A549 (cell line): ENCODE measurements around the gene E4F1. TPM values are rescaled to one million over a fixed set of nuclear protein-coding genes. Genes with fewer than 3 reads are reported as not detected.

Experiments
- ATAC-seq, 2 experiments: fragments of 200-7000 bp in 1 of 2; fragments of >200 bp in 1 of 2; cut with Nextera tagmentation in 1 of 2; cut with Tn5 transposase in 1 of 2; 3 replicates each; pipeline versions ENCODE4 v1.8.0 to v1.9.1; 2018 to 2020; ENCODE audit warnings: mild to moderate bottlenecking in 1 of 2, moderate library complexity in 1 of 2
- CTCF ChIA-PET: fragments of 300-600 bp; sonication (Branson Sonifier 250); formaldehyde crosslinking; extraction: SDS; loops from one replicate; lab custom pipeline; 2021; ENCODE audit warnings: antibody characterized with exemption, inconsistent platforms; lab: Yijun Ruan, JAX
- POLR2A ChIA-PET: fragments of 350-600 bp; formaldehyde crosslinking; extraction: SDS; loops from one replicate; lab custom pipeline; 2021; ENCODE audit warnings: antibody characterized with exemption, inconsistent platforms; lab: Yijun Ruan, JAX
- DNase-seq, 2 experiments: peaks; one replicate each; pipeline versions ENCODE4 v3.0.0 to v3.0.0-alpha.2; 2011 to 2016; ENCODE audit warnings: low read depth in 1 of 2, low spot score in 1 of 2
- FAIRE-seq: peaks from 2 replicates; lab custom pipeline; 2011; peaks lifted over from hg19 to GRCh38; lab: Jason Lieb, UNC
- H3K27ac ChIP-seq, 2 experiments: fragments of >200 bp; sonication (Bioruptor Twin); formaldehyde crosslinking; 3 replicates each; pipeline ENCODE4 v1.5.1; 2016 to 2017
- H3K4me1 ChIP-seq: fragments of >200 bp; sonication (Bioruptor Twin); formaldehyde crosslinking; 3 replicates; pipeline ENCODE4 v1.6.1; 2016
- H3K4me2 ChIP-seq: fragments of >200 bp; sonication (Bioruptor Twin); formaldehyde crosslinking; 3 replicates; pipeline ENCODE4 v1.6.1; 2016
- H3K4me3 ChIP-seq: fragments of >200 bp; sonication (Bioruptor Twin); formaldehyde crosslinking; 3 replicates; pipeline ENCODE4 v1.5.1; 2016
- H3K9me3 ChIP-seq: fragments of >200 bp; sonication (Bioruptor Twin); formaldehyde crosslinking; 3 replicates; pipeline ENCODE4 v1.6.1; 2016
- BHLHE40 ChIP-seq: IDR thresholded peaks from 2 replicates; pipeline ENCODE4 v1.6.1; 2012; ENCODE audit warnings: low read depth, low read length, inconsistent platforms
- CHD2 ChIP-seq: fragments of 150-350 bp; IDR thresholded peaks from 2 replicates; pipeline ENCODE4 v1.6.1; 2014; ENCODE audit warnings: low read length; ENCODE audit not compliant: partially characterized antibody
- EP300 ChIP-seq, 2 experiments: fragments of >200 bp; sonication (Bioruptor Twin); formaldehyde crosslinking; IDR thresholded peaks; 2 replicates in 1 of 2; 3 replicates in 1 of 2; pipeline ENCODE4 v1.6.1; 2016 to 2017
- FOSL2 ChIP-seq, 2 experiments: fragments of 450-650 bp in 1 of 2; fragments of >200 bp in 1 of 2; sonication (Bioruptor Twin) in 1 of 2; formaldehyde crosslinking; IDR thresholded peaks; 2 replicates each; pipeline versions ENCODE4 v1.5.0 to v1.6.1; 2016 to 2020; ENCODE audit warnings: mild to moderate bottlenecking in 1 of 2, moderate library complexity in 1 of 2
- HDAC2 ChIP-seq: fragments of 200-600 bp; sonication (generic); IDR thresholded peaks from 2 replicates; pipeline ENCODE4 v1.6.1; 2016
- HMGXB4 ChIP-seq: fragments of 250-450 bp; sonication (Bioruptor Pico); IDR thresholded peaks from 2 replicates; pipeline ENCODE4 v1.5.0; 2021; ENCODE audit warnings: mild to moderate bottlenecking, moderate library complexity, borderline replicate concordance
- HOXB5 ChIP-seq: fragments of 250-450 bp; sonication (Bioruptor Pico); IDR thresholded peaks from 2 replicates; pipeline ENCODE4 v1.5.0; 2020; ENCODE audit warnings: mild to moderate bottlenecking, moderate library complexity
- JUNB ChIP-seq: fragments of >200 bp; sonication (Bioruptor Twin); formaldehyde crosslinking; IDR thresholded peaks from 2 replicates; pipeline ENCODE4 v1.6.1; 2016
- KDM1A ChIP-seq: fragments of 200-600 bp; sonication (generic); IDR thresholded peaks from 2 replicates; pipeline ENCODE4 v1.6.1; 2016; ENCODE audit warnings: low read depth, mild to moderate bottlenecking
- MAFK ChIP-seq: fragments of 450-650 bp; IDR thresholded peaks from 2 replicates; pipeline ENCODE4 v1.6.1; 2014; ENCODE audit not compliant: partially characterized antibody
- MAZ ChIP-seq: fragments of 150-350 bp; IDR thresholded peaks from 2 replicates; pipeline ENCODE4 v1.6.1; 2014; ENCODE audit warnings: antibody characterized with exemption, low read depth, low read length, borderline replicate concordance
- NPAS2 ChIP-seq: fragments of 250-450 bp; sonication (Bioruptor Pico); IDR thresholded peaks from 2 replicates; pipeline ENCODE4 v1.8.0; 2022; ENCODE audit warnings: mild to moderate bottlenecking, moderate library complexity, borderline replicate concordance
- NR3C1 ChIP-seq: fragments of >200 bp; sonication (Bioruptor Twin); formaldehyde crosslinking; IDR thresholded peaks from 3 replicates; pipeline ENCODE4 v1.6.1; 2017
- PHF8 ChIP-seq: fragments of 200-600 bp; sonication (generic); IDR thresholded peaks from 2 replicates; pipeline ENCODE4 v1.6.1; 2016; ENCODE audit warnings: low read depth, mild to moderate bottlenecking, antibody characterized with exemption, moderate library complexity, borderline replicate concordance
- REST ChIP-seq: fragments of 200-600 bp; sonication (generic); IDR thresholded peaks from 2 replicates; pipeline ENCODE4 v1.6.1; 2016; ENCODE audit warnings: antibody characterized with exemption, mild to moderate bottlenecking, moderate library complexity
- RNF2 ChIP-seq: fragments of 200-600 bp; sonication (generic); IDR thresholded peaks from 2 replicates; pipeline ENCODE4 v1.6.1; 2016; ENCODE audit warnings: low read depth, mild to moderate bottlenecking, antibody characterized with exemption, moderate library complexity, borderline replicate concordance
- SMC3 ChIP-seq: fragments of >200 bp; sonication (Bioruptor Twin); formaldehyde crosslinking; IDR thresholded peaks from 3 replicates; pipeline ENCODE4 v1.6.1; 2018; ENCODE audit warnings: inconsistent platforms
- ZFP36 ChIP-seq: fragments of 450-650 bp; IDR thresholded peaks from 2 replicates; pipeline ENCODE4 v1.6.1; 2014; ENCODE audit warnings: borderline replicate concordance; ENCODE audit not compliant: partially characterized antibody
- WGBS: methylation state at CpG from one replicate; pipeline ENCODE4 v1.1.6; 2017; ENCODE audit errors: missing lambda C conversion rate; 5-methylcytosine and 5-hydroxymethylcytosine counted together
- polyA plus RNA-seq, 4 experiments: library from polyadenylated mRNA; depleted of rRNA in 3 of 4; stranded (reverse); fragments of >200 nt; fragmentation: RNase III in 1 of 4; extraction: RNeasy Plus Mini Kit Qiagen cat#74134 plus additional on column Dnase treatment in 1 of 4; gene quantifications; 2 replicates in 3 of 4; 3 replicates in 1 of 4; pipeline ENCODE4 v1.2.3, GENCODE V29; 2011 to 2017
- TF ChIP-seq, protein P1 (sequence below): fragments of 250-450 bp; sonication (Bioruptor Pico); IDR thresholded peaks from 2 replicates; pipeline ENCODE4 v1.5.0; 2020; ENCODE audit warnings: low read depth, mild to moderate bottlenecking, moderate library complexity
- TF ChIP-seq, protein P2 (sequence below): fragments of >200 bp; sonication (Bioruptor Twin); formaldehyde crosslinking; IDR thresholded peaks from 3 replicates; pipeline ENCODE4 v1.6.1; 2016
- TF ChIP-seq, protein P3 (sequence below): IDR thresholded peaks from 2 replicates; pipeline ENCODE4 v1.6.1; 2012; ENCODE audit warnings: low read depth, borderline replicate concordance
- TF ChIP-seq, protein P4 (sequence below): fragments of 150-350 bp; IDR thresholded peaks from 2 replicates; pipeline ENCODE4 v1.6.1; 2014; ENCODE audit warnings: low read depth, mild to moderate bottlenecking, low read length

The E4F1 gene
- polyA plus RNA-seq, 2 of the 4 experiments (the other 2 are of a cell fraction): 10.4 to 23.3 TPM

DNA sequence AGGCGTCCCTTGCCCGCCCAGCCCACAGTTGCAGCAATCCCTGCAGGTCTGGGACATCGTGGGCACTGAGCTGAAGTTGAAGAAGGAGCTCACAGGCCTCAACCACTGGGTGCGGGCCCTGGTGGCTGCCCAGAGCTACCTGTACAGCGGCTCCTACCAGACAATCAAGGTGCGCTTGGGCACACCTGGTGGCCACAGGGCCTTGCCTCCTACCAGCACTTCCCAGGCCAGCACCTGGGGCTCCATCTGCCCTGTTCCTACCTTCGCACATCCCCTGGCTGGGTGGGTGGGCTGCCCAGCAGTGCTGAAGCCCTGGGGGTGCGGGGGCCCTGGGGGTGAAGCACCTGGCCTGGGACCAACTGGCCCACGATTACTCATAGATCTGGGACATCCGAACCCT is 47.9 kb upstream of the E4F1 start (continued):
- TF ChIP-seq, protein P1, sequence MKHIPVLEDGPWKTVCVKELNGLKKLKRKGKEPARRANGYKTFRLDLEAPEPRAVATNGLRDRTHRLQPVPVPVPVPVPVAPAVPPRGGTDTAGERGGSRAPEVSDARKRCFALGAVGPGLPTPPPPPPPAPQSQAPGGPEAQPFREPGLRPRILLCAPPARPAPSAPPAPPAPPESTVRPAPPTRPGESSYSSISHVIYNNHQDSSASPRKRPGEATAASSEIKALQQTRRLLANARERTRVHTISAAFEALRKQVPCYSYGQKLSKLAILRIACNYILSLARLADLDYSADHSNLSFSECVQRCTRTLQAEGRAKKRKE (CRISPR knock-in tag): no peak
- TF ChIP-seq NR3C1: no peak

GRCh38 chr16:2176047-2176446 is 47.3 kb upstream of the E4F1 start:
- H3K27ac ChIP-seq: no peak overlapping the region
- DNase-seq (no peak), ATAC-seq (no peak), FAIRE-seq (no peak)
- no peaks in the 10 kb centered on the region for H3K9me3 ChIP-seq
- no peak overlapping the region for H3K4me2 ChIP-seq
- TF ChIP-seq EP300 (IDR thresholded peaks at IDR 0.05): no peak
- TF ChIP-seq NR3C1: no peak
- TF ChIP-seq MAFK: no peak
- TF ChIP-seq RNF2: no peak
- no peak overlapping the region for H3K4me3 ChIP-seq
- ChIA-PET POLR2A (interaction anchor here (0.5 kb wide), 1 partner anchor 299 kb away, joined by 3 read pairs; no protein-coding TSS in a partner anchor), CTCF (interaction anchor here (0.7 to 3.1 kb wide), 3 partner anchors 18 to 172 kb away, joined by 3 to 12 read pairs (median 3); partner anchors contain the start of gene E4F1)
- 96% methylated on average over 17 of the region's 23 CpGs for WGBS
- H3K4me1 ChIP-seq: no peaks in the 10 kb centered on the region

DNA sequence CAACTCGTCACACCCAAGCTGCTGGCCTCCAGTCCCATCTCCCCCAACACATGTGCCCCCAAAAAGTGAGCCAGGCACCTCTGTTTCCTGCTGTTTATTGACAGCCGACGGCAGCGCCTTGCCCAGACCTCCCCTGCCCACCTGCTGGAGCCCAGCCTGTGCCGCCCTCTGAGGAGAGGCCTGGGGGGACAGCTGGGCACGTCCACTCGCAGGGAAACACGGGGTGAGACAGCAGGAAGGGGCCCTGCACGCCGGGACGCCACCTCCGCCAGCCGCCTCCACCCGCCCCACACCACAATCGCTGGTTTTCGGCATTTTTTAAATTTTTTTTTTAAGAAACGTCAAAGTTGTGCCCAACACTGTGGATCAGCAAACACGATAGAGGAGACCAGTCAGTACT is 46.3 kb upstream of the E4F1 start:
- no peak overlapping the region for H3K4me3 ChIP-seq
- no peak overlapping the region for H3K27ac ChIP-seq
- ATAC-seq: no peak
- 92% methylated on average over 18 of the region's 18 CpGs for WGBS
- H3K9me3 ChIP-seq: no peaks in the 10 kb centered on the region
- no peaks in the 10 kb centered on the region for H3K4me1 ChIP-seq
- H3K4me2 ChIP-seq: no peak overlapping the region
- DNase-seq: no peak
- FAIRE-seq: no peak
- TF ChIP-seq, protein P2, sequence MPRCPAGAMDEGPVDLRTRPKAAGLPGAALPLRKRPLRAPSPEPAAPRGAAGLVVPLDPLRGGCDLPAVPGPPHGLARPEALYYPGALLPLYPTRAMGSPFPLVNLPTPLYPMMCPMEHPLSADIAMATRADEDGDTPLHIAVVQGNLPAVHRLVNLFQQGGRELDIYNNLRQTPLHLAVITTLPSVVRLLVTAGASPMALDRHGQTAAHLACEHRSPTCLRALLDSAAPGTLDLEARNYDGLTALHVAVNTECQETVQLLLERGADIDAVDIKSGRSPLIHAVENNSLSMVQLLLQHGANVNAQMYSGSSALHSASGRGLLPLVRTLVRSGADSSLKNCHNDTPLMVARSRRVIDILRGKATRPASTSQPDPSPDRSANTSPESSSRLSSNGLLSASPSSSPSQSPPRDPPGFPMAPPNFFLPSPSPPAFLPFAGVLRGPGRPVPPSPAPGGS: no peak
- TF ChIP-seq FOSL2 (IDR thresholded peaks at IDR 0.05) (no peak), FOSL2 (CRISPR knock-in tag; IDR thresholded peaks at IDR 0.05) (no peak), CHD2 (no peak), NPAS2 (CRISPR knock-in tag) (no peak), JUNB (no peak), BHLHE40 (no peak), KDM1A (no peak), ZFP36 (no peak), HDAC2 (no peak), HMGXB4 (CRISPR knock-in tag) (no peak), REST (no peak), HOXB5 (no peak), MAZ (no peak), PHF8 (no peak), SMC3 (no peak), EP300 (IDR thresholded peaks at IDR 0.05) (no peak)
- TF ChIP-seq, protein P3, sequence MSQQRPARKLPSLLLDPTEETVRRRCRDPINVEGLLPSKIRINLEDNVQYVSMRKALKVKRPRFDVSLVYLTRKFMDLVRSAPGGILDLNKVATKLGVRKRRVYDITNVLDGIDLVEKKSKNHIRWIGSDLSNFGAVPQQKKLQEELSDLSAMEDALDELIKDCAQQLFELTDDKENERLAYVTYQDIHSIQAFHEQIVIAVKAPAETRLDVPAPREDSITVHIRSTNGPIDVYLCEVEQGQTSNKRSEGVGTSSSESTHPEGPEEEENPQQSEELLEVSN: no peak
- TF ChIP-seq, protein P4, sequence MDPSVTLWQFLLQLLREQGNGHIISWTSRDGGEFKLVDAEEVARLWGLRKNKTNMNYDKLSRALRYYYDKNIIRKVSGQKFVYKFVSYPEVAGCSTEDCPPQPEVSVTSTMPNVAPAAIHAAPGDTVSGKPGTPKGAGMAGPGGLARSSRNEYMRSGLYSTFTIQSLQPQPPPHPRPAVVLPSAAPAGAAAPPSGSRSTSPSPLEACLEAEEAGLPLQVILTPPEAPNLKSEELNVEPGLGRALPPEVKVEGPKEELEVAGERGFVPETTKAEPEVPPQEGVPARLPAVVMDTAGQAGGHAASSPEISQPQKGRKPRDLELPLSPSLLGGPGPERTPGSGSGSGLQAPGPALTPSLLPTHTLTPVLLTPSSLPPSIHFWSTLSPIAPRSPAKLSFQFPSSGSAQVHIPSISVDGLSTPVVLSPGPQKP: no peak
- TF ChIP-seq, all 56 proteins: peak for 0
- ChIA-PET POLR2A (interaction anchor here (0.7 to 2.1 kb wide), 2 partner anchors 12 to 22 kb away, joined by 5 to 9 read pairs; partner anchors contain the start of gene TRAF7), CTCF (interaction anchor here (1.0 to 3.1 kb wide), 2 partner anchors 17 to 20 kb away, joined by 4 to 12 read pairs; no protein-coding TSS in a partner anchor)
